Osteocyte (in vitro differentiated cells): Measurements from ENCODE around the gene DERA. TPM values are rescaled to one million over a fixed set of nuclear protein-coding genes. Genes with fewer than 3 reads are reported as not detected.
"Not testable (repeated sequence)": the region's sequence is repeated elsewhere in the genome, so short reads cannot be mapped to it uniquely, and the experiment has no call there.

ENCODE experiments used
- DNase-seq: peaks from one replicate; pipeline ENCODE4 v3.0.0; 2021; ENCODE audit warnings: mixed read lengths; ENCODE audit not compliant: unreplicated experiment; ENCODE audit errors: extremely low spot score
- H3K27ac Mint-ChIP-seq: one replicate; pipeline ENCODE4 v1.8.0; 2021; ENCODE audit warnings: mild to moderate bottlenecking, mixed read lengths; ENCODE audit not compliant: unreplicated experiment
- H3K27me3 Mint-ChIP-seq: one replicate; pipeline ENCODE4 v1.8.0; 2021; ENCODE audit warnings: mixed read lengths; ENCODE audit not compliant: unreplicated experiment
- H3K36me3 Mint-ChIP-seq: one replicate; pipeline ENCODE4 v1.8.0; 2021; ENCODE audit warnings: mixed read lengths; ENCODE audit not compliant: unreplicated experiment
- H3K4me1 Mint-ChIP-seq: one replicate; pipeline ENCODE4 v1.8.0; 2021; ENCODE audit warnings: mixed read lengths; ENCODE audit not compliant: unreplicated experiment
- H3K4me3 Mint-ChIP-seq: one replicate; pipeline ENCODE4 v1.8.0; 2021; ENCODE audit warnings: mild to moderate bottlenecking, moderate library complexity, mixed read lengths; ENCODE audit not compliant: unreplicated experiment
- H3K9me3 Mint-ChIP-seq: one replicate; pipeline ENCODE4 v1.8.0; 2021; ENCODE audit warnings: mixed read lengths; ENCODE audit not compliant: unreplicated experiment
- total RNA-seq: library from RNA; stranded (reverse); gene quantifications from 2 replicates; pipeline ENCODE4 v1.2.1, GENCODE V29; 2021
- TF ChIP-seq, protein P1 (sequence below): fragments of 200-600 bp; sonication (generic); IDR thresholded peaks from 2 replicates; pipeline ENCODE4 v1.5.0; 2021; ENCODE audit warnings: antibody characterized with exemption, mild to moderate bottlenecking, moderate library complexity

The DERA gene
- total RNA-seq, 1 donor from 2014 or later, result 29.8 TPM

DNA sequence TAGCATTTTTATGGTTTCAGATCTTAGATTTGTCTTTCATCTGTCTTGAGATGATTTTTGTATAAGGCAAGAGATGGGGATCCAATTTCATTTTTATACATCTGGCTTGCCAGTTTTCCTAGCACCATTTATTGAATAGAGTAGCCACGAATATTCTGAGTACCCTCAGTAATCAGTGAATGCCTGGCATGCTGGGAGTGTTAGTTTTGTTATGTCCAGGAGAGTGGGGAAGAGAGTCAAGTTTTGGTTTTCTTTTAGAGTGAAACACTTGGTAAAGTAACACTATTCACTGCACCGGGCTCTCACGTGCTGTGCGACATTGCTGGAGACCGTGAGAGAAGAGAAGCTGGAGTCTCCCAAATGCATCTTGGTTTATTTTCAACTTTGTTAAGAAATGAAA is 31.3 kb downstream of the DERA start:
- H3K4me1 Mint-ChIP-seq, result peaks cover 2% of the 10 kb centered on the region
- TF ChIP-seq, protein P1, sequence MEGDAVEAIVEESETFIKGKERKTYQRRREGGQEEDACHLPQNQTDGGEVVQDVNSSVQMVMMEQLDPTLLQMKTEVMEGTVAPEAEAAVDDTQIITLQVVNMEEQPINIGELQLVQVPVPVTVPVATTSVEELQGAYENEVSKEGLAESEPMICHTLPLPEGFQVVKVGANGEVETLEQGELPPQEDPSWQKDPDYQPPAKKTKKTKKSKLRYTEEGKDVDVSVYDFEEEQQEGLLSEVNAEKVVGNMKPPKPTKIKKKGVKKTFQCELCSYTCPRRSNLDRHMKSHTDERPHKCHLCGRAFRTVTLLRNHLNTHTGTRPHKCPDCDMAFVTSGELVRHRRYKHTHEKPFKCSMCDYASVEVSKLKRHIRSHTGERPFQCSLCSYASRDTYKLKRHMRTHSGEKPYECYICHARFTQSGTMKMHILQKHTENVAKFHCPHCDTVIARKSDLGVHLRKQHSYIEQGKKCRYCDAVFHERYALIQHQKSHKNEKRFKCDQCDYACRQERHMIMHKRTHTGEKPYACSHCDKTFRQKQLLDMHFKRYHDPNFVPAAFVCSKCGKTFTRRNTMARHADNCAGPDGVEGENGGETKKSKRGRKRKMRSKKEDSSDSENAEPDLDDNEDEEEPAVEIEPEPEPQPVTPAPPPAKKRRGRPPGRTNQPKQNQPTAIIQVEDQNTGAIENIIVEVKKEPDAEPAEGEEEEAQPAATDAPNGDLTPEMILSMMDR, result no peak
- DNase-seq, result no peak
- H3K4me3 Mint-ChIP-seq, result no peak overlapping the region
- no peaks in the 10 kb centered on the region for H3K27me3 Mint-ChIP-seq
- peaks cover 5% of the 10 kb centered on the region for H3K36me3 Mint-ChIP-seq
- H3K9me3 Mint-ChIP-seq, result peaks cover 19% of the 10 kb centered on the region
- no peak overlapping the region for H3K27ac Mint-ChIP-seq

DNA sequence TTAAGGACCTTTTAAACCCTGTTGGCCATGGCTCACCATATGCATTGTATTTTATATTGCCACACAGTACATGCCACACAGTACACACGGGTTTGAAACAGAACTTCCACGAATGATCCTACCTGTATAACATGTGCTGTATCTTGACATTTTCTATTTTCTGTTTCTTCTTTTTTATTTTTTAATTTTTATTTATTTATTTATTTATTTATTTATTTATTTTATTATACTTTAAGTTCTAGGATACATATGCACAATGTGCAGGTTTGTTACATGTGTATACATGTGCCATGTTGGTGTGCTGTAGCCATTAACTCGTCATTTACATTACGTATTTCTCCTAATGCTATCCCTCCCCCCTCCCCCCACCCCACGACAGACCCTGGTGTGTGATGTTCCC is 32.4 kb downstream of the DERA start:
- H3K4me3 Mint-ChIP-seq, DNase-seq, H3K27me3 Mint-ChIP-seq, H3K36me3 Mint-ChIP-seq, H3K27ac Mint-ChIP-seq, H3K4me1 Mint-ChIP-seq: not testable (repeated sequence)
- peaks cover 23% of the 10 kb centered on the region for H3K9me3 Mint-ChIP-seq

DNA sequence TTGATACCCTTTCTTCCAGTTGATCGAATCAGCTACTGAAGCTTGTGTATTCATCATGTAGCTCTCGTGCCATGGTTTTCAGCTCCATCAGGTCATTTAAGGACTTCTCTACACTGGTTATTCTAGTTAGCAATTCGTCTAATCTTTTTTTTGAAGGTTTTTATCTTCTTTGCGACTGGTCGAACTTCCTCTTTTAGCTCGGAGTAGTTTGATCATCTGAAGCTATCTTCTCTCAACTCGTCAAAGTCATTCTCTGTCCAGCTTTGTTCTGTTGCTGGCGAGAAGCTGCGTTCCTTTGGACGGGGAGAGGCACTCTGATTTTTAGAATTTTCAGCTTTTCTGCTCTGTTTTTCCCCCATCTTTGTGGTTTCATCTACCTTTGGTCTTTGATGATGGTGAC is 37.3 kb downstream of the DERA start:
- peaks cover 12% of the 10 kb centered on the region for H3K36me3 Mint-ChIP-seq
- not testable (repeated sequence) for H3K27ac Mint-ChIP-seq, H3K27me3 Mint-ChIP-seq, H3K9me3 Mint-ChIP-seq, H3K4me1 Mint-ChIP-seq, DNase-seq, H3K4me3 Mint-ChIP-seq

DNA sequence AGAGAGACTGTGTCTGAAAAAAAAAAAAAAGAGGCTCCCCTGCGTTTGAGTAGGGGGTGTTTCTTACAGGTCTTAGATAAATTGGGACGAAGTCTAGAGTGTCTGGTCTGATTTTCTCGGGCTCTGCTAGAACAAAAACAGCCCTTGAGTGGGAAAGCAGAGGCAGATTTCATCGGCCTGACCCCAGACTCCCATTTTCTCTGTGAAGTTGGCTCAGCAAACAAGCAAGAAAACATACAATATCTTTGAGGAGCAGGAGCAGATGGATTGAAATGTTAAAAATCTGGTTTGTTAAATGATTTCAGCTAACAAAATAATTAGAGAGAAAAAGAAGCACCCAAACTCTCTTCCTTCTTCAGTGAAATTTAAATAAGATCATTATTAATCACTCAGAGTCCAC is 44.1 kb downstream of the DERA start:
- no peaks in the 10 kb centered on the region for H3K9me3 Mint-ChIP-seq
- no peaks in the 10 kb centered on the region for H3K27me3 Mint-ChIP-seq
- no peak for DNase-seq
- TF ChIP-seq, protein P1, result no peak
- H3K4me3 Mint-ChIP-seq, result no peak overlapping the region
- no peak overlapping the region for H3K27ac Mint-ChIP-seq
- no peaks in the 10 kb centered on the region for H3K4me1 Mint-ChIP-seq
- H3K36me3 Mint-ChIP-seq, result peaks cover 18% of the 10 kb centered on the region

DNA sequence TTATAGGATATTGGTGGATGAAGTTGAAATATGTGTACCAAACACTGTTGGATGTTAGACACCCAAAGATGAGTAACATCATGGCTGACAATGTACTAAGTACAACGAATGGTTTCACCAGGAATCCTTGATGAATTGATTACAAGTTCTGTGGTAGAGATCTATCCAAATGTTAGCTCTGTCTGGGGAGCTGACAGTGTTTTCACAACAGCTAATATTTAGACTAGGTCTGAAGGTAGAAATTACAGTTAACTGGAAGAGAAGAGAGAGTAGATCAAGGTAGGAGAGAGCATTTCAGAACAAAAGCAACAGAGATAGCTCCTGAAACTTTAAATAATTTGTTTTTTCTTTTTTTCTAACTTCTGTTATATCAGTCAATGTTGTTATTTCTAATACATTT is 44.9 kb downstream of the DERA start:
- H3K27ac Mint-ChIP-seq, result no peak overlapping the region
- TF ChIP-seq, protein P1, result no peak
- no peaks in the 10 kb centered on the region for H3K4me1 Mint-ChIP-seq
- DNase-seq, result no peak
- no peaks in the 10 kb centered on the region for H3K27me3 Mint-ChIP-seq
- no peak overlapping the region for H3K4me3 Mint-ChIP-seq
- H3K9me3 Mint-ChIP-seq, result no peaks in the 10 kb centered on the region
- H3K36me3 Mint-ChIP-seq, result peaks cover 25% of the 10 kb centered on the region

DNA sequence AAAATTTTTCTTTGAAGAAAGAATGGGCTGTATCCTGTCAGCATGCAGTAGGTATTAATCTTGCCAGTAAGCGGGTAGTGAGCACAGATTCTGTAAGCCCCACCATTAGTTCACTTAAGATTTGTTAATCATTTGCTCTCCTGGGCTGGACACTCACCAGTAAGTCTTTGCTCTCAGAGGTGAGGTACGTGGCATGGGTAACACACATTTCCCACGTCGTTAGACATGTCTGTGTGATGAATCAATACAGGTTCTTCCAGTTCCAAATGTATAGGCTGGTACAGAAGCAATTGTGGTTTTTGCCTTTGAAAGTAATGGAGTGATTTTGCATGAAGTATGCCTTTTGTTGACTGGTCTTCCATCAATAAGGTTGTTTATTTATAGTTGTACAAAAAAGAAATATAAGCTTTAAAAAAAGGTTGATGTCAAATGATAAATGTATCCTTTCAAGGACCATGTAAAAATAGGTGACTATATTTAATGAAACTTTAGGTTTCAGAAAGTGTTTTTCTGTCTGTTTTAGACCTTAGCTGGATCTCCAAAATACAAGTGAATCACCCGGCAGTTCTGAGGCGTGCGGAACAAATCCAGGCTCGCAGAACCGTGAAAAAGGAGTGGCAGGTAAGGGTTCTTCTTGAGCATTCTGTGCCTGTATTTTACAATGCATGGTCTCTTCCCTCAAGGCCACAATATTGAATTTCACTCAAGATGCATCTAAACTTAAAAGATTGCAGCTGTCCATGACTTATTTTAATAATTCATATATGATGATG is 45.5 kb downstream of the DERA start:
- no peaks in the 10 kb centered on the region for H3K9me3 Mint-ChIP-seq
- TF ChIP-seq, protein P1, result no peak

More for the DNA sequence above, 45.5 kb downstream of the DERA start:
- no peak overlapping the region for H3K4me3 Mint-ChIP-seq
- DNase-seq, result no peak
- no peaks in the 10 kb centered on the region for H3K4me1 Mint-ChIP-seq
- peaks cover 28% of the 10 kb centered on the region for H3K36me3 Mint-ChIP-seq
- no peak overlapping the region for H3K27ac Mint-ChIP-seq
- no peaks in the 10 kb centered on the region for H3K27me3 Mint-ChIP-seq
